ENCODE results near the gene KL. TPM values are rescaled to one million over a fixed set of nuclear protein-coding genes. Genes with fewer than 3 reads are reported as not detected.

Gene KL
- total RNA-seq, 1 experiment from 2014 or later = not detected

DNA sequence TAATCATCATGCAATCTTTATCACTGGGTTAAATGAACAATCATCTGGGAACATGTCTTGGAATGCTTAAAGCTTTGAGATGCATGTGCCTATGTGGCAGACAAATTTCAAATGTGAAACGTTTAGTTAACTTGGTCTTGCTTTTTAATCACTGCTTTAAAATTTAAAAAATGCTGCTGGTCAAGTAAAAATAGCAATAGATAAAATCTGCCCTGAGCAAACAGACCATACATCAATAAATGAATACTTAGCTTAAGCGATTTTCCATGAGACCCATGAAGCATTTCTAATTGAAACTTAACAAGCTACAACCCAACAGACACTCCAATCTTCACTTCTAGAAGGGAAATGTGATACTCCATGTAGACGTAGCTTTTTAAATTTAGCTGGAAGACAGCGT lies 1.9 kb upstream of the KL start (continued):
- no peak for TF ChIP-seq ARID4B (CRISPR knock-in tag; IDR thresholded peaks at IDR 0.05; ENCODE audit: borderline replicate concordance)

DNA sequence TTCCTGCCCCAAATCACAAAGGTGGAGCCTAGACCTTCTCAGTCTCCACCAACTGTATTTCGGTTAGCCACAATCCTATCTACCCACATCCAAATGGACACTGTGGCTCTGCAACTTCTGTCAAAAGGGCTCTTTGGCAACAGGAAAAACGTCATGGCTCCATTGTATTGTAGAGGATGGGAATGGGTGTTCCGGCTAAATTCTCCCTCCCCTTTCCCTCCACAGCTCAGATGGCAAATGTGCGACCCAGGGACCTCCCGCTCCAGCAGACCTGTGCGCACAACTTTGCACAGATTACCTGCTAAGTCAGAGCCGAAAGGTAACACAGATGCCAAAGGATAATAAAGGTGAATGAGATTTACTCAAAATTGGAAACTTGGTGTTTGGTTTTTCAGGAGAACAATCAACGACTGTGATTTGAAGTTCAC lies 968 bp upstream of the KL start:
- peak overlapping the region; percentile 78 for H3K4me3 Mint-ChIP-seq
- DNase-seq (ENCODE audit: low spot score) = peak; percentile 12
- ChIA-PET POLR2A (no interaction called here), CTCF (no interaction called here)
- H3K4me1 Mint-ChIP-seq = peaks cover 17% of the 10 kb centered on the region
- H3K9me3 Mint-ChIP-seq = peaks cover 7% of the 10 kb centered on the region; the same call in 1 of the 2 replicates
- ATAC-seq = no peak
- no peak overlapping the region for H3K27ac Mint-ChIP-seq
- H3K36me3 Mint-ChIP-seq = no peaks in the 10 kb centered on the region
- TF ChIP-seq, protein P1, sequence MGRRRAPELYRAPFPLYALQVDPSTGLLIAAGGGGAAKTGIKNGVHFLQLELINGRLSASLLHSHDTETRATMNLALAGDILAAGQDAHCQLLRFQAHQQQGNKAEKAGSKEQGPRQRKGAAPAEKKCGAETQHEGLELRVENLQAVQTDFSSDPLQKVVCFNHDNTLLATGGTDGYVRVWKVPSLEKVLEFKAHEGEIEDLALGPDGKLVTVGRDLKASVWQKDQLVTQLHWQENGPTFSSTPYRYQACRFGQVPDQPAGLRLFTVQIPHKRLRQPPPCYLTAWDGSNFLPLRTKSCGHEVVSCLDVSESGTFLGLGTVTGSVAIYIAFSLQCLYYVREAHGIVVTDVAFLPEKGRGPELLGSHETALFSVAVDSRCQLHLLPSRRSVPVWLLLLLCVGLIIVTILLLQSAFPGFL (CRISPR knock-in tag; IDR thresholded peaks at IDR 0.05; ENCODE audit: borderline replicate concordance) = no peak
- TF ChIP-seq, protein P2, sequence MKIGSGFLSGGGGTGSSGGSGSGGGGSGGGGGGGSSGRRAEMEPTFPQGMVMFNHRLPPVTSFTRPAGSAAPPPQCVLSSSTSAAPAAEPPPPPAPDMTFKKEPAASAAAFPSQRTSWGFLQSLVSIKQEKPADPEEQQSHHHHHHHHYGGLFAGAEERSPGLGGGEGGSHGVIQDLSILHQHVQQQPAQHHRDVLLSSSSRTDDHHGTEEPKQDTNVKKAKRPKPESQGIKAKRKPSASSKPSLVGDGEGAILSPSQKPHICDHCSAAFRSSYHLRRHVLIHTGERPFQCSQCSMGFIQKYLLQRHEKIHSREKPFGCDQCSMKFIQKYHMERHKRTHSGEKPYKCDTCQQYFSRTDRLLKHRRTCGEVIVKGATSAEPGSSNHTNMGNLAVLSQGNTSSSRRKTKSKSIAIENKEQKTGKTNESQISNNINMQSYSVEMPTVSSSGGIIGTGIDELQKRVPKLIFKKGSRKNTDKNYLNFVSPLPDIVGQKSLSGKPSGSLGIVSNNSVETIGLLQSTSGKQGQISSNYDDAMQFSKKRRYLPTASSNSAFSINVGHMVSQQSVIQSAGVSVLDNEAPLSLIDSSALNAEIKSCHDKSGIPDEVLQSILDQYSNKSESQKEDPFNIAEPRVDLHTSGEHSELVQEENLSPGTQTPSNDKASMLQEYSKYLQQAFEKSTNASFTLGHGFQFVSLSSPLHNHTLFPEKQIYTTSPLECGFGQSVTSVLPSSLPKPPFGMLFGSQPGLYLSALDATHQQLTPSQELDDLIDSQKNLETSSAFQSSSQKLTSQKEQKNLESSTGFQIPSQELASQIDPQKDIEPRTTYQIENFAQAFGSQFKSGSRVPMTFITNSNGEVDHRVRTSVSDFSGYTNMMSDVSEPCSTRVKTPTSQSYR (CRISPR knock-in tag; IDR thresholded peaks at IDR 0.05) = no peak
- no peak for TF ChIP-seq NFYB (CRISPR knock-in tag; conservative IDR thresholded peaks at IDR 0.05; ENCODE audit: low read depth)
- TF ChIP-seq FOXK1 (CRISPR knock-in tag; IDR thresholded peaks at IDR 0.05) = no peak
- no peak for TF ChIP-seq ZNF121 (CRISPR knock-in tag; IDR thresholded peaks at IDR 0.05)
- TF ChIP-seq GTF2I (CRISPR knock-in tag; conservative IDR thresholded peaks at IDR 0.05) = no peak
- TF ChIP-seq SP1 (CRISPR knock-in tag; conservative IDR thresholded peaks at IDR 0.05) = no peak
- no peak for TF ChIP-seq SMAD4 (CRISPR knock-in tag; IDR thresholded peaks at IDR 0.05)
- TF ChIP-seq ZNF425 (CRISPR knock-in tag; conservative IDR thresholded peaks at IDR 0.05) = no peak
- TF ChIP-seq AFF4 (CRISPR knock-in tag; IDR thresholded peaks at IDR 0.05; ENCODE audit: borderline replicate concordance) = no peak
- TF ChIP-seq, protein P3, sequence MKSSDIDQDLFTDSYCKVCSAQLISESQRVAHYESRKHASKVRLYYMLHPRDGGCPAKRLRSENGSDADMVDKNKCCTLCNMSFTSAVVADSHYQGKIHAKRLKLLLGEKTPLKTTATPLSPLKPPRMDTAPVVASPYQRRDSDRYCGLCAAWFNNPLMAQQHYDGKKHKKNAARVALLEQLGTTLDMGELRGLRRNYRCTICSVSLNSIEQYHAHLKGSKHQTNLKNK (CRISPR knock-in tag; IDR thresholded peaks at IDR 0.05) = no peak
- no peak for TF ChIP-seq AR (CRISPR knock-in tag; IDR thresholded peaks at IDR 0.05)
- TF ChIP-seq E2F5 (CRISPR knock-in tag; IDR thresholded peaks at IDR 0.05) = no peak
- TF ChIP-seq EMX1 (CRISPR knock-in tag; IDR thresholded peaks at IDR 0.05) = no peak
- no peak for TF ChIP-seq TCF7 (CRISPR knock-in tag; IDR thresholded peaks at IDR 0.05; ENCODE audit: low read depth)
- H3K27me3 Mint-ChIP-seq (ENCODE audit: low read depth) = peaks cover 70% of the 10 kb centered on the region
